ENCODE results near the gene RAB3GAP2.
A peak's percentile ranks its signal among the peaks of the same experiment; 100 is the strongest.
"Not testable (repeated sequence)": the region's sequence is repeated elsewhere in the genome, so short reads cannot be mapped to it uniquely, and the experiment has no call there.

The RAB3GAP2 gene

DNA sequence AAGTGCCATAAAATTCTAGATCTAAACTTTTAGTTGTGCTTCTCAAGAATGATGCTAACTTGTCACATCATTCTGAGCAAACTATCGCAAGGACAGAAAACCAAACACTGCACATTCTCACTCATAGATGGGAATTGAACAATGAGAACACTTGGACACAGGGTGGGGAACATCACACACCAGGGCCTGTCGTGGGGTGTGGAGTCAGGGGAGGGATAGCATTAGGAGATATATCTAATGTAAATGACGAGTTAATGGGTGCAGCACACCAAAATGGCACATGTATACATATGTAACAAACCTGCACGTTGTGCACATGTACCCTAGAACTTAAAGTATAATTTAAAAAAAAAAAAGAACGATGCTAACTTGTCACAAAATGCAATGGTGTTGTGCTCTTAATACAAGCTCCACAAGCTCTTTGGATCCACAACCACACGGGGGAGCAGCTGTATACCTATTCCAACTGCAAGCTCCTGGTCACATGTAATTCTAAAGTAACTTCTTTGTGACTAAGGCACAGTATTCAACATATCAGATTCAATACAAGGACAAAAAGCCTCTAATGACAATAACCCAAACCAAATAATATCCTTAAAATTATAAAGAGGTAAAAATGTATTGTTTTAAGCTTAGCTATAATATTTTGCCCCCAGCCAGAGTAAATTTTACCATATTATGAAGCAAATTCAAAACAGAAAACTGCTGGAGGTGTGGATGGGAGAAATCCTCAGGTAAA, 53.7 kb downstream of the RAB3GAP2 start:
- TF ChIP-seq, protein P1, sequence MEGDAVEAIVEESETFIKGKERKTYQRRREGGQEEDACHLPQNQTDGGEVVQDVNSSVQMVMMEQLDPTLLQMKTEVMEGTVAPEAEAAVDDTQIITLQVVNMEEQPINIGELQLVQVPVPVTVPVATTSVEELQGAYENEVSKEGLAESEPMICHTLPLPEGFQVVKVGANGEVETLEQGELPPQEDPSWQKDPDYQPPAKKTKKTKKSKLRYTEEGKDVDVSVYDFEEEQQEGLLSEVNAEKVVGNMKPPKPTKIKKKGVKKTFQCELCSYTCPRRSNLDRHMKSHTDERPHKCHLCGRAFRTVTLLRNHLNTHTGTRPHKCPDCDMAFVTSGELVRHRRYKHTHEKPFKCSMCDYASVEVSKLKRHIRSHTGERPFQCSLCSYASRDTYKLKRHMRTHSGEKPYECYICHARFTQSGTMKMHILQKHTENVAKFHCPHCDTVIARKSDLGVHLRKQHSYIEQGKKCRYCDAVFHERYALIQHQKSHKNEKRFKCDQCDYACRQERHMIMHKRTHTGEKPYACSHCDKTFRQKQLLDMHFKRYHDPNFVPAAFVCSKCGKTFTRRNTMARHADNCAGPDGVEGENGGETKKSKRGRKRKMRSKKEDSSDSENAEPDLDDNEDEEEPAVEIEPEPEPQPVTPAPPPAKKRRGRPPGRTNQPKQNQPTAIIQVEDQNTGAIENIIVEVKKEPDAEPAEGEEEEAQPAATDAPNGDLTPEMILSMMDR (IDR thresholded peaks at IDR 0.05; ENCODE audit: low read depth, low read length): peak; percentile 22; the same call in 1 of the 2 replicates

DNA sequence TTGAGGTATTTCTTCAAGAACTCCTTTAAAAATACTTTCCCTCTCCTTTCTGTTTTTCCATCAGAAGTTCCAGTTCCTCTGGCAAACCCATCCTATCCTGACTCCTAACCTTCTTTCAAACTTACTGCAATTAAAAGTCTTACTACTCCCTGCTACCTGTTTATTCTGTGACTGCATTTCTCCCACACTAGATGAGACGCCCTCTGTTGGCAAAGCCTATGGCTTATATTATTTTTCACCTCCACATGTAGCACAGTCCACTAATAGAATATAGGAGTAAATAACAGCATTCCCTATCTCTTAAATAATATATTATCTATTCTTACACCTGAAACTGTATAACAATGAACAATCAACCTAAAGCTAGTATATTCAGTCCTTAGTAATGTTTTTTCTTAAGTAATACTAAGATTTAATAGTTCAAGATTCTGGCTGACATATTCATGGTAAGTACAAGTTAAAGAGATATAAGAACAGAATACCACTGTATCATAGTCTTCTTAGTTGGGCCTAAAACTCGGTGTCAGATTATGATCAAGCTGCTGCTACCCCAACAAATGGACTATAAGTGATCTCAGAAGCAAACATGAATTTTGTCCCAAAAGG, 54.8 kb downstream of the RAB3GAP2 start:
- no peak overlapping the region for H3K4me3 ChIP-seq (ENCODE audit: low read depth, low read length)
- TF ChIP-seq, protein P1 (IDR thresholded peaks at IDR 0.05; ENCODE audit: low read depth, low read length): no peak

More for the DNA sequence above, 53.7 kb downstream of the RAB3GAP2 start:
- not testable (repeated sequence) for H3K4me3 ChIP-seq (ENCODE audit: low read depth, low read length)

DNA sequence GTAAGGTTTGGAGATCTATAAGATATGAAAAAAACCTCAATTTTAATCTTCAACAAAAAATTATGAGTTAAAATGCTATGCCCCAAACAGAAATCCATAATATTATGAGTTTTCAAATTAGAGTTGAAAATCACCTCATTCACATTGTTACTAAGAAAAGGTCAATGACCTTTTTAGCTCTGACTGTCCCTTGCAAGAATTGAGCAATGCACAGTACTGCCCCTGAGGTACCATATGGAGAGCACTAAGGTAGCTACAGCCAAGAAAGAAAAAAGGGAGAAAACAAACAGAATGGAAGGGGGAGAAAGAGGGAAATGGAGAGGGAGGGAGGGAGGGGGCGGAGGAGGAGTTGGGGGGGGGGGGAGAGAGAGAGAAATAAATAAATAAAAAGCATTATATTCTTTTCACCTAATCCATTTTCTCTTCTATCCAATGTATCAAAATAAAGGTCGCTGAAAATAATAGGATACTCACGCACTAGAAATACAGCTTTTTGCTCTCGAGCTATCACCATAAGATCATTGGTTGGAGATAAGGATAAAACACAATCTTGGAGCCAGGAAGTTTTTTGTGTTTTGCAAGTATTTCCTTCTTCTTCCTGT, 58.8 kb downstream of the RAB3GAP2 start:
- TF ChIP-seq, protein P1 (IDR thresholded peaks at IDR 0.05; ENCODE audit: low read depth, low read length): no peak
- no peak overlapping the region for H3K4me3 ChIP-seq (ENCODE audit: low read depth, low read length)

DNA sequence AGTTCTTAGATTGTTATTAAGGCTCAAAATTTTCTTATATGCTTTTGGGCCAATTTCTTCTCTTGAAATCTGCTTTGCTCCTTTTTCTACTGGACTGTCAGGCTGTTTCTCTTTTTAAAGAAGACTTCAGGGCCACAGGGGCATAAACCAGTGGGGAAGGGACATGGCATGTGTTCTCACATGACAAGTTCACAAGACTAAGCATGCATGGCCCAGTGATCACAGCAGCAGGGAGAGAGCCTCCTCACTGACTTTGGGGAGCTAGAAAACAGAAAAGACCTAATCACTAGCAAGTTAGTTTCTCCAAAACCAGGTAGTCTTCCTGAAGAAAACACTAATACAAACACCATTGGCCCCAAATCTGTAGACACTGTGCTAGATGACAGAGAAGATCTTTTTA, 64.8 kb downstream of the RAB3GAP2 start:
- H3K4me3 ChIP-seq (ENCODE audit: low read depth, low read length): no peak overlapping the region
- TF ChIP-seq, protein P1 (IDR thresholded peaks at IDR 0.05; ENCODE audit: low read depth, low read length): no peak

DNA sequence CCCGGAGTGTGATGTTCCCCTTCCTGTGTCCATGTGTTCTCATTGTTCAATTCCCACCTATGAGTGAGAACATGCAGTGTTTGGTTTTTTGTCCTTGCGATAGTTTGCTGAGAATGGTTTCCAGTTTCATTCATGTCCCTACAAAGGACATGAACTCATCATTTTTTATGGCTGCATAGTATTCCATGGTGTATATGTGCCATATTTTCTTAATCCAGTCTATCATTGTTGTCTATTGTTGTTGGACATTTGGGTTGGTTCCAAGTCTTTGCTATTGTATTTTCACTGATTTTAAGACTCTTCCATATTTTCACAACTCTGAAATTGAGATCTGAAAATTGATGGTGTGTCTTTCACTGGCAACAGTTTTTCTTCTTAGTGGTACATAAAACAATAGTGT, 67.5 kb downstream of the RAB3GAP2 start:
- not testable (repeated sequence) for H3K4me3 ChIP-seq (ENCODE audit: low read depth, low read length)

DNA sequence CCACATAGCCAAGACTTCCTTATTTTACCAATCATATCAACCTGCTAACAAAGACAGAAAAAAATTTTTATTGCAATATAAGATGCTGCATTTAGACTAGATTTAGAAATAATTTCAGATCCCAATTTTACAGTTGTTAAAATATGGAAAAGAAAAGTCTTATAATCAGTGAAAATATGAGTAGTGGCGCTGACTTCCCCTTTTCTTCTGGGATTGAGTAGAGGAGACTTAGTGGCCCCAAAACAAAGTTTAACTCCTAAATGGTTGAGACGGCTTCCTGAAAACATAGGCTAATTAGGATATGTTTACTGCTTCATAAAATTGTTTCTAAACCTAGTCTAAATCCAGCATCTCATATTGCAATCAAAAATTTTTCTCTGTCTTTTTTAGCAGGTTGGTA, 68.4 kb downstream of the RAB3GAP2 start:
- no peak overlapping the region for H3K4me3 ChIP-seq (ENCODE audit: low read depth, low read length)
- TF ChIP-seq, protein P1 (IDR thresholded peaks at IDR 0.05; ENCODE audit: low read depth, low read length): no peak

DNA sequence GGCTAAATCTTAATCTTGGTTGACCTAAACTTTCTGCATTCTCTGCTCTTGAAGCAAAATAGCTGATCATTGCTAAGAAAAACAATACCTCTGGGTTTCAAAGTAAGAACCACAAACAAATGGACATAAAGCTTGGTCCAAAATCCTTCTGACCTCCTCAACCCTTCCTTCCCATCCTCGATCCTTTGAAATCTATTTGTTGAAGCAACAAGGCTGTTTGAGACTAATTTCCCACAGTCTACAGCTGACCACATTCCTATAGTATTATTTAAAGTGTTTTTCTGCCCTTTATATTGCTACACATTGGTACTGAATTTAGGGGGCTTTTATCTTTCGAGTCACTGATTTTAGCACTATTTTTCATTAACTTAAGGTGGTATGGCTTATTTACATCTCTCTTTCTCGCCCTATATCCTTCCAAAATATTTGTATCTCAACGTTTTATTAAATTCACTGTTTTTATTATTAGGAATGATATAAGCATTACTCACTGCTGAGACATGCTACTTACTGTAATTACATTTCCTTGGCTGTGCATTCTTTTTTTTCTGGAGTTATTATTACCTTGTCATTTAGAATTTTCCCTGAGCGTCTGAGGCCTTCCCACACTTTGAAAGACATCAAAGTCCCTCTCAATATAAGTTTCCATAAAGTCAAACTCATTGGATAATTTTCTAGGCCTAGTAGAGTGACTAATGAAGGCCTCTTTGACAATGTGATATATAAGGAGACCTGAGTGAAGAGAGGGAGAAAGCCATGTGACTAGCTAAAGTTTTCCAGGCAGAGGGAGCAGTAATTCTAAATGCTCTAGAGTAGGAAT, 73.9 kb downstream of the RAB3GAP2 start:
- no peak overlapping the region for H3K4me3 ChIP-seq (ENCODE audit: low read depth, low read length)
- TF ChIP-seq, protein P1 (IDR thresholded peaks at IDR 0.05; ENCODE audit: low read depth, low read length): no peak

All from WI38 (cell line).